HepG2 (cell line): ENCODE measurements around the gene RSKR. TPM values are rescaled to one million over a fixed set of nuclear protein-coding genes. Genes with fewer than 3 reads are reported as not detected.
A peak's percentile ranks its signal among the peaks of the same experiment; 100 is the strongest.

Source experiments
- ADNP ChIP-seq: sonication (generic); formaldehyde crosslinking; IDR thresholded peaks from 2 replicates; pipeline ENCODE4 v1.4.0; 2020; ENCODE audit warnings: missing genetic modification reagents
- CENPT ChIP-seq: sonication (generic); formaldehyde crosslinking; IDR thresholded peaks from 2 replicates; pipeline ENCODE4 v1.8.0; 2022; ENCODE audit warnings: low read depth, mild to moderate bottlenecking, moderate library complexity, missing genetic modification reagents
- HHEX ChIP-seq: IDR thresholded peaks from 2 replicates; pipeline ENCODE4 v1.6.1; 2016; ENCODE audit warnings: control low read depth
- KAT7 ChIP-seq: IDR thresholded peaks from 2 replicates; pipeline ENCODE4 v1.6.1; 2018; ENCODE audit warnings: borderline replicate concordance, missing compliant biosample characterization
- MAFG ChIP-seq: sonication (generic); formaldehyde crosslinking; IDR thresholded peaks from 2 replicates; pipeline ENCODE4 v1.5.1; 2020; ENCODE audit warnings: mild to moderate bottlenecking, missing genetic modification reagents
- MBD4 ChIP-seq: IDR thresholded peaks from 2 replicates; pipeline ENCODE4 v1.6.1; 2012; ENCODE audit warnings: low read length, inconsistent platforms, borderline replicate concordance
- MTF1 ChIP-seq: sonication (generic); formaldehyde crosslinking; IDR thresholded peaks from 2 replicates; pipeline ENCODE4 v1.5.0; 2020; ENCODE audit warnings: missing genetic modification reagents
- RAD51 ChIP-seq: fragments of 450-650 bp; IDR thresholded peaks from 2 replicates; pipeline ENCODE4 v1.6.1; 2016; ENCODE audit warnings: borderline replicate concordance
- REXO4 ChIP-seq: sonication (generic); formaldehyde crosslinking; IDR thresholded peaks from 2 replicates; pipeline ENCODE4 v1.8.0; 2022; ENCODE audit warnings: missing genetic modification reagents, mild to moderate bottlenecking, borderline replicate concordance
- SP140L ChIP-seq: sonication (generic); formaldehyde crosslinking; IDR thresholded peaks from 2 replicates; pipeline ENCODE4 v1.4.0; 2020; ENCODE audit warnings: missing genetic modification reagents, borderline replicate concordance
- ZBTB7B ChIP-seq: sonication (generic); formaldehyde crosslinking; IDR thresholded peaks from 2 replicates; pipeline ENCODE4 v1.4.0; 2020; ENCODE audit warnings: missing genetic modification reagents
- ZMYM3 ChIP-seq: sonication (generic); formaldehyde crosslinking; IDR thresholded peaks from 2 replicates; pipeline ENCODE4 v1.5.1; 2020; ENCODE audit warnings: mild to moderate bottlenecking, missing genetic modification reagents
- ZNF280D ChIP-seq: sonication (generic); formaldehyde crosslinking; IDR thresholded peaks from 2 replicates; pipeline ENCODE4 v1.5.1; 2020; ENCODE audit warnings: mild to moderate bottlenecking, missing genetic modification reagents
- ZNF510 ChIP-seq: sonication (generic); formaldehyde crosslinking; IDR thresholded peaks from 2 replicates; pipeline ENCODE4 v1.4.0; 2020; ENCODE audit warnings: low read depth, mild to moderate bottlenecking, missing genetic modification reagents
- ZNF598 ChIP-seq: sonication (generic); formaldehyde crosslinking; IDR thresholded peaks from 2 replicates; pipeline ENCODE4 v1.5.1; 2020; ENCODE audit warnings: mild to moderate bottlenecking, missing genetic modification reagents, borderline replicate concordance
- ZNF766 ChIP-seq: sonication (generic); formaldehyde crosslinking; IDR thresholded peaks from 2 replicates; pipeline ENCODE4 v1.5.0; 2020; ENCODE audit warnings: missing genetic modification reagents, borderline replicate concordance
- ZSCAN29 ChIP-seq: sonication (generic); formaldehyde crosslinking; conservative IDR thresholded peaks from 2 replicates; pipeline ENCODE4 v1.4.0; 2020; ENCODE audit warnings: mild to moderate bottlenecking, missing genetic modification reagents
- polyA plus RNA-seq, 8 experiments: library from polyadenylated mRNA; depleted of rRNA in 3 of 8; stranded (reverse) in 7 of 8; unstranded in 1 of 8; fragments of >200 nt; fragmentation: Illumina TruSeq in 4 of 8; extraction: Trizol in 4 of 8; gene quantifications; 2 replicates each; pipeline versions ENCODE4 v1.2.1 to v1.2.3, GENCODE V29; 2011 to 2016; ENCODE audit warnings: low read depth in 4 of 8, missing spikeins in 1 of 8, mixed read lengths in 1 of 8; ENCODE audit not compliant: insufficient read depth in 1 of 8
- total RNA-seq, 5 experiments: library from RNA; depleted of rRNA; stranded (reverse); fragments of >200 nt; fragmentation: Illumina TruSeq; extraction: Trizol; gene quantifications; 2 replicates each; pipeline ENCODE4 v1.2.3, GENCODE V29; 2016; ENCODE audit warnings: low read depth in 1 of 5
- TF ChIP-seq, protein P1 (sequence below), 2 experiments: IDR thresholded peaks; 2 replicates each; pipeline ENCODE4 v1.6.1; 2011 to 2012; ENCODE audit warnings: low read length in 2 of 2, borderline replicate concordance in 1 of 2, low read depth in 1 of 2, mild to moderate bottlenecking in 1 of 2, moderate library complexity in 1 of 2
- TF ChIP-seq, protein P2 (sequence below): sonication (generic); formaldehyde crosslinking; IDR thresholded peaks from 2 replicates; pipeline ENCODE4 v1.8.0; 2022; ENCODE audit warnings: missing genetic modification reagents, mild to moderate bottlenecking, borderline replicate concordance

RSKR gene
- total and polyA plus RNA-seq, 2 of the 13 experiments (the other 11 are each of a cell fraction or from before 2014, with no cell fraction given): 5.0 to 10.4 TPM

GRCh38 chr17:28661635-28662526 lies 47.9 kb upstream of the RSKR start, which contains the start of the genes SDF2 and SUPT6H (continued):
- TF ChIP-seq, protein P1, sequence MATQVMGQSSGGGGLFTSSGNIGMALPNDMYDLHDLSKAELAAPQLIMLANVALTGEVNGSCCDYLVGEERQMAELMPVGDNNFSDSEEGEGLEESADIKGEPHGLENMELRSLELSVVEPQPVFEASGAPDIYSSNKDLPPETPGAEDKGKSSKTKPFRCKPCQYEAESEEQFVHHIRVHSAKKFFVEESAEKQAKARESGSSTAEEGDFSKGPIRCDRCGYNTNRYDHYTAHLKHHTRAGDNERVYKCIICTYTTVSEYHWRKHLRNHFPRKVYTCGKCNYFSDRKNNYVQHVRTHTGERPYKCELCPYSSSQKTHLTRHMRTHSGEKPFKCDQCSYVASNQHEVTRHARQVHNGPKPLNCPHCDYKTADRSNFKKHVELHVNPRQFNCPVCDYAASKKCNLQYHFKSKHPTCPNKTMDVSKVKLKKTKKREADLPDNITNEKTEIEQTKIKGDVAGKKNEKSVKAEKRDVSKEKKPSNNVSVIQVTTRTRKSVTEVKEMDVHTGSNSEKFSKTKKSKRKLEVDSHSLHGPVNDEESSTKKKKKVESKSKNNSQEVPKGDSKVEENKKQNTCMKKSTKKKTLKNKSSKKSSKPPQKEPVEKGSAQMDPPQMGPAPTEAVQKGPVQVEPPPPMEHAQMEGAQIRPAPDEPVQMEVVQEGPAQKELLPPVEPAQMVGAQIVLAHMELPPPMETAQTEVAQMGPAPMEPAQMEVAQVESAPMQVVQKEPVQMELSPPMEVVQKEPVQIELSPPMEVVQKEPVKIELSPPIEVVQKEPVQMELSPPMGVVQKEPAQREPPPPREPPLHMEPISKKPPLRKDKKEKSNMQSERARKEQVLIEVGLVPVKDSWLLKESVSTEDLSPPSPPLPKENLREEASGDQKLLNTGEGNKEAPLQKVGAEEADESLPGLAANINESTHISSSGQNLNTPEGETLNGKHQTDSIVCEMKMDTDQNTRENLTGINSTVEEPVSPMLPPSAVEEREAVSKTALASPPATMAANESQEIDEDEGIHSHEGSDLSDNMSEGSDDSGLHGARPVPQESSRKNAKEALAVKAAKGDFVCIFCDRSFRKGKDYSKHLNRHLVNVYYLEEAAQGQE (IDR thresholded peaks at IDR 0.05; ENCODE audit: borderline replicate concordance in 1 of 2, low read depth in 1 of 2, low read length in 2 of 2): peak in 1 of 2 experiments; percentile 43; a peak in 1 of 4 replicates
- TF ChIP-seq ZNF598 (CRISPR knock-in tag) (no peak), HHEX (CRISPR knock-in tag) (no peak), MAFG (CRISPR knock-in tag) (no peak), MTF1 (CRISPR knock-in tag) (no peak), ZNF280D (CRISPR knock-in tag) (no peak), ZNF766 (no peak), ADNP (CRISPR knock-in tag) (no peak), ZSCAN29 (CRISPR knock-in tag) (peak; percentile 89), ZBTB7B (CRISPR knock-in tag) (peak; percentile 14; the same call in 1 of the 2 replicates), ZNF510 (0 out of 2 replicates have a peak, but pooled peaks have one; percentile 57), KAT7 (CRISPR knock-in tag) (0 out of 2 replicates have a peak, but pooled peaks have one; percentile 11), RAD51 (no peak), SP140L (CRISPR knock-in tag) (0 out of 2 replicates have a peak, but pooled peaks have one; percentile 47), CENPT (CRISPR knock-in tag) (no peak), REXO4 (CRISPR knock-in tag) (no peak), MBD4 (no peak), ZMYM3 (CRISPR knock-in tag) (no peak)
- TF ChIP-seq, protein P2, sequence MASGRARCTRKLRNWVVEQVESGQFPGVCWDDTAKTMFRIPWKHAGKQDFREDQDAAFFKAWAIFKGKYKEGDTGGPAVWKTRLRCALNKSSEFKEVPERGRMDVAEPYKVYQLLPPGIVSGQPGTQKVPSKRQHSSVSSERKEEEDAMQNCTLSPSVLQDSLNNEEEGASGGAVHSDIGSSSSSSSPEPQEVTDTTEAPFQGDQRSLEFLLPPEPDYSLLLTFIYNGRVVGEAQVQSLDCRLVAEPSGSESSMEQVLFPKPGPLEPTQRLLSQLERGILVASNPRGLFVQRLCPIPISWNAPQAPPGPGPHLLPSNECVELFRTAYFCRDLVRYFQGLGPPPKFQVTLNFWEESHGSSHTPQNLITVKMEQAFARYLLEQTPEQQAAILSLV (CRISPR knock-in tag): 0 out of 2 replicates have a peak, but pooled peaks have one; percentile 76
